Mucosa of gallbladder (tissue), 1 donor: ENCODE data around the gene PPP2R3A. TPM values are rescaled to one million over a fixed set of nuclear protein-coding genes. Genes with fewer than 3 reads are reported as not detected.

Source experiments
- DNase-seq: peaks from one replicate; pipeline ENCODE4 v3.0.0-alpha.2; 2020; ENCODE audit warnings: low spot score
- total RNA-seq: library from RNA; stranded (reverse); gene quantifications from one replicate; pipeline ENCODE4 v1.2.1, GENCODE V29; 2021
- donor health status: DM: no; HTN: no; CAD: no.

Gene PPP2R3A
- total RNA-seq, 1 donor from 2014 or later = 16.9 TPM

DNA sequence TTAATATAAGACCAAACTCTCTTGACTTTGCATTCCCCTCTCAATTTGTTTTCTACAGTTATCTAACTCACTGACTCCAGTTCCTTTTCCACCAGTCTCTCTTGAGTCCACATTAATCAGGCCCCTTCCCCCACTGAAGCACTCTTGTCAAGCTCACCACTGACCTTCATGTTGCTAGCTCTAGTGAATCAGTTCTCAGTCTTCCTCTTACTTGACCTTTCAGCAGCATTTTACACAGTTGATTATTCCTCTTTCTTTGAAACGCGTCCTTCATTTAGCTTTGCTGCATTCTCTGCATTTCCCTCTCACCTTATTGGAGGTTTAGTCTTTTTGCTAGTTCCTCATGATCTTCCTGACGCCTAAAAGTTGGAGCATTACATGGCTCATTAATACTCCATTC is 8.3 kb downstream of the PPP2R3A start:
- no peak for DNase-seq

DNA sequence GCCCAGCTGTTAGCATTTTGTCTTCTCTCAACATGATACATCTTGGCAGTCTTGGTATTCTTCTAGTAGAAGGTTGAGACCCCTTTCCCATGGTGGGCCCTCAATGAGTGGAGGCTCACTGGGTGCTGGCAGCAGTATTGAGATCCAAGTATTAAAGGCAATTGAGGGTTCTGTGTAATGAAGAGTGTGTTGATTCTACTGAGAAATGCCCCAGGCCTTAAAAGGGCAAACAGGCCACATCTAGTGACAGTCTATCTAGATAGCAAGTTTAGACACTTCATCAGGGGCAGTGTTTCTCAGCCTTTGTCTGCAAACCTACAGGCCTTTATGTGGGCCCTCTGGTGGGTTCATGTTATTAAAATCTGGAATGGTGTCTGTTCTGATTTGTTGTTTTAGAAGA is 9.5 kb downstream of the PPP2R3A start:
- DNase-seq = no peak

DNA sequence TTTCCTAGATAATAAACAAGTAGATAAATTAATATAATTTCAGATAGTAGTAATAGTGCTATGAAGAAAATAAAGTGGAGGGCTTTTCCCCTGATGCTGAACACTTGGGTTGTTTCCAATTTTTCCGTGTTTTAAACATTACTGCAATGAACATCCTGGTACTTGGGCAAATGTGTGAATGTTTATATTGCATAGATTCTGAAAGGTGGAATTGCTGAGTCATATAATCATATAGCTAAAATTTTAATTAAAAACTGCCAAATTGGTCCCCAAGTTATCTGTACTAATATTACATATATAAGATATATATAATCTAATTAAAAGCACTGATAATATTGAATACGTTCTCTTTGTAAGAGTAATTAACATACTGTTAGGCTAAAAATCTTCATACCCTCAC is 10.0 kb downstream of the PPP2R3A start:
- DNase-seq = no peak

- no peak for DNase-seq
These were observed 14.8 kb downstream of the PPP2R3A start for GRCh38 chr3:135980343-135980742.

DNA sequence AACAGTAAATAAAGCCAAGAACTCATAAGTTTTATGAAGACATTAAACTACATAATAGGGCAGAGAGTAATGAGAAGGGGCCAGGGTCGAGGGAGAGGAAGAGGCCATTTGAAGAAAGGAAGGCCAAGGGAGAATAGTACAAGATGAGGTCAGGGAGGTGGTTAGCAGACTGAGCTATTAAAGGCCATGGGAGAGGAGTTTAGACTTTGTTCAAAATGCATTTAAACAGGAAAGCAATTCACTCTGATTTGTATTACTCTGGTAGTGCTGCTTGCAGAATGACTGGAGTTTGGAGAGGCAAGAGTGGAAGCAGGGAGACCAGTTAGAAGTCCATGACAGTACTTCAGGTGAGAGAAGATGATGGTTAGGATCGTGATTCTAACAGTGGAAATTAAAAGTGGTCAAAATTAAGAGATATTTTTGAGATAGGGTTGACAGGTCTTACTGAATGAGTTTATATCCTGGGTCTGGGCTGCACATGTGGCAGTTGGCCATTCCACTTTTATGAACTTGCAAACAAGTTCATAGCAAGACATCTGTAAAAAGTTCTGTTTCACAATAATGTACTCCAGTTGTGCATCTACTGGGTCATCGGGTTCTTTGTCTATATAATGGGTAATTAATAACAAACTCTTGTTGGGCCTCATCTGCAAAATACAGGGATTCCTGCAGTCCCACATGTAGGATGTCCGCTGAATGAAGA is 16.3 kb downstream of the PPP2R3A start:
- no peak for DNase-seq

GRCh38 chr3:135982404-135982761 is 16.9 kb downstream of the PPP2R3A start:
- no peak for DNase-seq

GRCh38 chr3:135982922-135983581 is 17.5 kb downstream of the PPP2R3A start:
- no peak for DNase-seq

DNA sequence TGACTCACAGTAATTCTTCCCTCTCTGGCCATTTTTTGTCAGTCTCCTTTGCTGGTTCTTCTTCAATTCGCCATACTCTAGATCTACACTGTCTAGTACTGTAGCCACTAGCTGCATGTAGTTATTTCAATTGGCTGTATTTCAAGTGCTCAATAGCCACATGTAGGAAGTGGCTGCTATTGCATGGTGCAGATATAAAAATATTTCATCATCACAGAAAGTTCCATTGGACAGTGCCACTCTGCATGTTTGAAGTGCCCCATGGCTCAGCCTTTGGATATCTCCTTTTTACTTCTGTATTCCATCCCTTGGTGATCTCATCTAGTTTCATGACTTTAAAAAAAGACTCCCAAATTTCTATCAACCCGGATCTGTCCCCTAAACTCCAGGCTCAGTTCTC is 22.1 kb downstream of the PPP2R3A start:
- DNase-seq = no peak

GRCh38 chr3:135989242-135989641 is 23.7 kb downstream of the PPP2R3A start:
- no peak for DNase-seq

DNA sequence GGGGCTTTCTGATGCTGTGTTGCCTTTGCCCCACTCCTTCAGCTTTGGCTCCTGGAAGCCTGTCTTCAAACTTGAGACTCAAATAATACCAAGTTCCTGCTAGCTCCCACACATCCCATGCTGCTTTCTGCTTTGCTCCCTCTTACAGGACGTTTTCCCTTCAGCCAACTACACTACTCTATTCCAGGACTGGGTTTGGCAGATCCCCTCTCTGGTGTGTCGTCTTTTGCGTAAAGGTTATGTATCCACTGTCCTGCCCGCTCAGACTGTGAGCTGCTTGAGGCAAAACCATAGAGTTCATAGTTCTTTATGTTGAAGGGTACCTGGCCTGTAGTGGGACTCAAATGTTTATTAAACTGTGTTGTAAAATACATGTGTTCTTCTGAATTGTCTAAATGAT is 25.4 kb downstream of the PPP2R3A start:
- no peak for DNase-seq

DNA sequence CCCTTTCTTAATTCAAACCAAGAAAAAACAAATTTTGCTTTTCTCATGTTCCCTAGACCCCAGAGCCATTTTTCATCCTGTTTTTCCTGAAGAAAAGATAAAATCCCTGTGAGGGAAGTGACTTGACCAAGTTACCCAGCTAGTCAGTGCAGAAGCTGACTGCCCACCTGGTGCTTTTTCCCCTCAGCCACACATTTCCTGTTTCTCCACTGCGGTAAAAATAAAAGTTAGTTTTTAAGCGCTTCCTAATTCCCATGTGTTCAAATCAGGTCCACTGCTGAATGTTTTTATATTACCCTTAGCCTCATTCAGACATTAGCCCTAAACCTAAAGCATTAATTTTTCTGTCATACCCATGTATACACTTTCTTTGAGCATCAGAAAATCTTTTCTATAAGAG is 26.1 kb downstream of the PPP2R3A start:
- DNase-seq = no peak

GRCh38 chr3:135992072-135992471 is 26.5 kb downstream of the PPP2R3A start:
- DNase-seq = no peak

- no peak for DNase-seq
These were observed 29.3 kb downstream of the PPP2R3A start for GRCh38 chr3:135994708-135995337.

- DNase-seq = no peak
These were observed 30.2 kb downstream of the PPP2R3A start for GRCh38 chr3:135995766-135996165.

DNA sequence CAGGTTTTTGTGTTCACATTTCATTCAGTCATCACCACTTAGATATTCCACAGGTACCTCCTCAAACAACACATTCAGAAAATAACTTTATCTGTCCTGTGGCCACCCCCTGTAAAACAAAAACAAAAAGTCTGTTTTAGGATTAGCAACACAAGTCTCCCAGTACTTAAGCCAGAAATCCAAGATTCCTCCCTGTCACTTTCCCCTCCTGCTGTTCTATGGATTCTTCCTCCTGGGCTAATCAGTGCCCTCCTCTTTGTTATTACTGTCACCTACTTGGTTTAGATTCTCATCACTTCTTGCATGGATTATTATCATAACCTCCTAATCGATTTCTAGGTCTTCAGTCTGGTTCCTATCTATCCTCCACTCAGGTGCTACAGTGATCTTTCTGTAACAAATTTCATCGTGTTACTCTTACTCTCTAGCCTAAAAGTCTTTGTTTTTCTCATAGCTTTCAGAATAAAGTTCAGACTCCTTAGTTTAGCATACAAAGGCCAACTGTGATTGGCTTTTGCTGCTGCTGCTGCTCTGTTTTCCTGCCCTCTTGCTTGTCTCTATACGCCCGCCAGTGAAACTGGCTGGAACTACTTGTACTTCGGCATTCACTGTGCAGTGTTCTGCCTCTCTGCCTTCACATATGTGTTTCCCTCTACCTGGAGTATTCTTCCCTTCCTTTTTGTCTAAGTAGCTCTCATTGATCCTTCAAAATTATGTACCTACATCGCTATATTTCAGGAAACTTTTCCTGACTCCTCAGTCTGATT is 32.2 kb downstream of the PPP2R3A start:
- no peak for DNase-seq

- no peak for DNase-seq
These were observed 42.7 kb downstream of the PPP2R3A start for GRCh38 chr3:136008221-136008620.

GRCh38 chr3:136008732-136009470 is 43.4 kb downstream of the PPP2R3A start:
- DNase-seq = no peak

GRCh38 chr3:136018876-136019275 is 53.3 kb downstream of the PPP2R3A start:
- no peak for DNase-seq

- DNase-seq = no peak
These were observed 56.3 kb downstream of the PPP2R3A start for GRCh38 chr3:136021803-136022202.

GRCh38 chr3:136022529-136023263 is 57.2 kb downstream of the PPP2R3A start:
- no peak for DNase-seq
